Measurements from ENCODE around the gene PARD6B.
"Not testable (repeated sequence)": the region's sequence is repeated elsewhere in the genome, so short reads cannot be mapped to it uniquely, and the experiment has no call there.

PARD6B gene

GRCh38 chr20:50744143-50744792, 12.9 kb downstream of the PARD6B start:
- no peak for DNase-seq (ENCODE audit: low read depth in 1 of 2, low spot score in 1 of 2)

GRCh38 chr20:50745634-50746137, 14.3 kb downstream of the PARD6B start:
- DNase-seq (ENCODE audit: low read depth in 1 of 2, low spot score in 1 of 2) = no peak

GRCh38 chr20:50746138-50746940, 15.0 kb downstream of the PARD6B start:
- DNase-seq (ENCODE audit: low read depth in 1 of 2, low spot score in 1 of 2) = no peak

GRCh38 chr20:50747275-50747674, 15.9 kb downstream of the PARD6B start:
- no peak for DNase-seq (ENCODE audit: low read depth in 1 of 2, low spot score in 1 of 2)

- no peak for DNase-seq (ENCODE audit: low read depth in 1 of 2, low spot score in 1 of 2)
These were observed 18.8 kb downstream of the PARD6B start for GRCh38 chr20:50750145-50750671.

GRCh38 chr20:50753152-50753551, 21.8 kb downstream of the PARD6B start:
- DNase-seq (ENCODE audit: low read depth in 1 of 2, low spot score in 1 of 2) = no peak

GRCh38 chr20:50754420-50754819, 23.0 kb downstream of the PARD6B start:
- no peak for DNase-seq (ENCODE audit: low read depth in 1 of 2, low spot score in 1 of 2)

- DNase-seq (ENCODE audit: low read depth in 1 of 2, low spot score in 1 of 2) = no peak
These were observed 25.1 kb downstream of the PARD6B start for GRCh38 chr20:50756447-50756846.

- DNase-seq (ENCODE audit: low read depth in 1 of 2, low spot score in 1 of 2) = no peak
These were observed 27.1 kb downstream of the PARD6B start for GRCh38 chr20:50758469-50758868.

GRCh38 chr20:50758992-50759391, 27.6 kb downstream of the PARD6B start:
- no peak for DNase-seq (ENCODE audit: low read depth in 1 of 2, low spot score in 1 of 2)

GRCh38 chr20:50759678-50760077, 28.3 kb downstream of the PARD6B start:
- no peak for DNase-seq (ENCODE audit: low read depth in 1 of 2, low spot score in 1 of 2)

GRCh38 chr20:50762045-50762422, 30.7 kb downstream of the PARD6B start:
- no peak for DNase-seq (ENCODE audit: low read depth in 1 of 2, low spot score in 1 of 2)

- DNase-seq (ENCODE audit: low read depth in 1 of 2, low spot score in 1 of 2) = no peak
These were observed 31.2 kb downstream of the PARD6B start for GRCh38 chr20:50762435-50763220.

GRCh38 chr20:50763550-50764458, 32.4 kb downstream of the PARD6B start:
- not testable (repeated sequence) for DNase-seq (ENCODE audit: low read depth in 1 of 2, low spot score in 1 of 2)

- DNase-seq (ENCODE audit: low read depth in 1 of 2, low spot score in 1 of 2) = not testable (repeated sequence)
These were observed 33.9 kb downstream of the PARD6B start for GRCh38 chr20:50765251-50765650.

- no peak for DNase-seq (ENCODE audit: low read depth in 1 of 2, low spot score in 1 of 2)
These were observed 34.3 kb downstream of the PARD6B start for GRCh38 chr20:50765674-50766073.

GRCh38 chr20:50766955-50767809, 35.8 kb downstream of the PARD6B start:
- DNase-seq (ENCODE audit: low read depth in 1 of 2, low spot score in 1 of 2) = not testable (repeated sequence)

- DNase-seq (ENCODE audit: low read depth in 1 of 2, low spot score in 1 of 2) = not testable (repeated sequence)
These were observed 37.6 kb downstream of the PARD6B start for GRCh38 chr20:50768991-50769390.

GRCh38 chr20:50769551-50770085, 38.2 kb downstream of the PARD6B start:
- DNase-seq (ENCODE audit: low read depth in 1 of 2, low spot score in 1 of 2) = not testable (repeated sequence)
